Kidney (tissue), 14 donors: Measurements from ENCODE around the gene HRH1. TPM values are rescaled to one million over a fixed set of nuclear protein-coding genes. Genes with fewer than 3 reads are reported as not detected.
"Not testable (repeated sequence)": the region's sequence is repeated elsewhere in the genome, so short reads cannot be mapped to it uniquely, and the experiment has no call there.

Experiments
- DNase-seq, 5 donors: peaks; one replicate each; pipeline ENCODE4 v3.0.0-alpha.2; 2013 to 2020
- FAIRE-seq: peaks from 2 replicates; lab custom pipeline; 2012; peaks lifted over from hg19 to GRCh38; lab: Jason Lieb, UNC
- H3K27ac ChIP-seq, 2 donors: one replicate each; pipeline ENCODE4 v1.7.0; 2013; ENCODE audit warnings: low read depth in 2 of 2, low read length in 2 of 2, inconsistent platforms in 1 of 2
- H3K27me3 ChIP-seq: one replicate; pipeline ENCODE4 v1.7.1; 2013; ENCODE audit warnings: low read length, inconsistent platforms; ENCODE audit not compliant: control insufficient read depth, insufficient read depth
- H3K36me3 ChIP-seq, 3 donors: one replicate each; pipeline versions ENCODE4 v1.7.0 to v1.7.1; 2013; ENCODE audit warnings: low read length in 3 of 3, control low read depth in 1 of 3, inconsistent platforms in 1 of 3; ENCODE audit not compliant: insufficient read depth in 3 of 3, control insufficient read depth in 2 of 3
- H3K4me1 ChIP-seq, 3 donors: one replicate each; pipeline versions ENCODE4 v1.7.0 to v1.7.1; 2013; ENCODE audit warnings: low read length in 3 of 3, inconsistent platforms in 1 of 3, low read depth in 1 of 3; ENCODE audit not compliant: control insufficient read depth in 2 of 3, insufficient read depth in 2 of 3
- H3K4me3 ChIP-seq, 3 donors: one replicate each; pipeline versions ENCODE4 v1.7.0 to v1.8.1; 2013; ENCODE audit warnings: low read length in 3 of 3, control low read depth in 1 of 3, inconsistent platforms in 1 of 3
- H3K9ac ChIP-seq, 3 donors: one replicate each; pipeline versions ENCODE4 v1.7.0 to v1.7.1; 2013; ENCODE audit warnings: low read length in 3 of 3, control low read depth in 1 of 3, inconsistent platforms in 1 of 3
- H3K9me3 ChIP-seq, 3 donors: one replicate each; pipeline versions ENCODE4 v1.7.0 to v1.7.1; 2013; ENCODE audit warnings: low read length in 3 of 3, control low read depth in 1 of 3, inconsistent platforms in 1 of 3; ENCODE audit not compliant: control insufficient read depth in 2 of 3, insufficient read depth in 1 of 3
- CTCF ChIP-seq: IDR thresholded peaks from 3 replicates; pipeline ENCODE4 v1.5.1; 2012; ENCODE audit warnings: mild to moderate bottlenecking, moderate library complexity, borderline replicate concordance; ENCODE audit not compliant: insufficient read depth; ENCODE audit errors: extremely low read depth
- intact Hi-C: fragments of 100-400 bp; cut with DNase I; formaldehyde crosslinking; loops from one replicate; pipeline ENCODE4 v1.11.1; 2022
- polyA plus RNA-seq: library from polyadenylated mRNA; stranded (reverse); fragments of 350-450 nt; fragmentation: Illumina TruSeq; extraction: RNeasy Lipid Tissue Mini Kit (QIAGEN cat#74804); gene quantifications from one replicate; pipeline ENCODE4 v1.2.3, GENCODE V29; 2014; ENCODE audit warnings: low read depth, low replicate concordance; ENCODE audit not compliant: insufficient read depth
- total RNA-seq: library from RNA; stranded (reverse); fragmentation: NEBNext Ultra II Directional; extraction: Animal tissue kit (Norgen Biotek cat#: 25700); gene quantifications from one replicate; pipeline ENCODE4 v1.2.1, GENCODE V29; 2021
- donor health status: control.
- donor health status: control.
- donor health status: control.
- donor health status: control.
- donor health status: control.
- donor health status: DM: yes; HTN: yes; CAD: no.
- donor health status: Normal renal cell carcinoma (clear cell type).

The HRH1 gene
- total and polyA plus RNA-seq, 2 donors from 2014 or later = 1.9 to 32.3 TPM

GRCh38 chr3:11130385-11130784 lies 23.9 kb upstream of the HRH1 start:
- Histone ChIP-seq H3K4me1 (no peaks in the 10 kb centered on the region), H3K27me3 (no peaks in the 10 kb centered on the region), H3K36me3 (no peaks in the 10 kb centered on the region), H3K4me3 (no peak overlapping the region), H3K9ac (no peak overlapping the region), H3K27ac (no peak overlapping the region), H3K9me3 (no peaks in the 10 kb centered on the region)
- TF ChIP-seq CTCF = no peak
- DNase-seq (no peak), FAIRE-seq (no peak)
- intact Hi-C loops = no loop called here

- DNase-seq (peak in 3 of 5 donors; percentile 24 to 55 (median 33)), FAIRE-seq (no peak)
- no peak for TF ChIP-seq CTCF
- Histone ChIP-seq H3K4me3 (no peak overlapping the region), H3K9me3 (no peaks in the 10 kb centered on the region), H3K27me3 (no peaks in the 10 kb centered on the region), H3K27ac (peak overlapping the region in 1 of 2 donors; percentile 23), H3K9ac (no peak overlapping the region), H3K4me1 (no peaks in the 10 kb centered on the region), H3K36me3 (no peaks in the 10 kb centered on the region)
- intact Hi-C loops = no loop called here
Measured at GRCh38 chr3:11131371-11131770, 22.9 kb upstream of the HRH1 start.

- H3K9me3 ChIP-seq, H3K4me3 ChIP-seq, FAIRE-seq, intact Hi-C loops, H3K27ac ChIP-seq, DNase-seq, H3K27me3 ChIP-seq, H3K4me1 ChIP-seq, H3K36me3 ChIP-seq, H3K9ac ChIP-seq: not testable (repeated sequence)
Measured at GRCh38 chr3:11131886-11132285, 22.4 kb upstream of the HRH1 start.

GRCh38 chr3:11132861-11133260 lies 21.4 kb upstream of the HRH1 start:
- H3K27ac ChIP-seq = no peak overlapping the region
- no peaks in the 10 kb centered on the region for H3K9me3 ChIP-seq
- no peak overlapping the region for H3K4me3 ChIP-seq
- H3K36me3 ChIP-seq = no peaks in the 10 kb centered on the region
- no peaks in the 10 kb centered on the region for H3K27me3 ChIP-seq
- intact Hi-C loops = no loop called here
- no peak for DNase-seq
- FAIRE-seq = no peak
- no peaks in the 10 kb centered on the region for H3K4me1 ChIP-seq
- no peak for TF ChIP-seq CTCF
- no peak overlapping the region for H3K9ac ChIP-seq
